GM12865 (cell line): ENCODE measurements around the gene COMT.
"Not testable (repeated sequence)": the region's sequence is repeated elsewhere in the genome, so short reads cannot be mapped to it uniquely, and the experiment has no call there.

Source experiments
- DNase-seq: peaks from one replicate; pipeline ENCODE4 v3.0.0; 2010; ENCODE audit warnings: low read depth
- H3K4me3 ChIP-seq: 2 replicates; pipeline ENCODE4 v1.5.1; 2011; ENCODE audit warnings: mild to moderate bottlenecking, low read depth, low read length, control low read depth
- TF ChIP-seq, protein P1 (sequence below): IDR thresholded peaks from 2 replicates; pipeline ENCODE4 v1.5.1; 2011; ENCODE audit warnings: low read length, control low read depth, low read depth, inconsistent platforms; ENCODE audit not compliant: insufficient read depth; ENCODE audit errors: missing control alignments

Gene COMT

DNA sequence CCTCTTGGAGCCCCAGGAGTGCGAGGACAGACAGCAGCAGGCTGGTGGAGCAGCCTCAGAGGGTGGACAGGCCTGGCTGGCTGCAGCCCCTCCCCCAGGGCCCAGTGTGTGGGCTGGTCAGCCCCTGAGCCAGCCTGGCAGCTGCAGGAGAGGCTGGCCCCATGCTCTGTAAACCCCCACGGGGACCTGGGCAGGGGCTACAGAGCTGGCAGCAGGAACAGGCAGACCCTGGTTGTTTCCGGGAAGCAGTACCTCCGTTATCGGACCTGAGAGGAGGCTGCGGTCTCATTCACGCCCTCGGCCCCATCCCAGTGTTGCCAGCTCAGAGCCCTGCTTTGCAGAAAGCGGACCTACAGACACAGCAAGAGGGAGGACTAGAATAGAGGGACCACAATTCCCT lies 38.5 kb upstream of the COMT start:
- no peak overlapping the region for H3K4me3 ChIP-seq
- DNase-seq = no peak
- TF ChIP-seq, protein P1, sequence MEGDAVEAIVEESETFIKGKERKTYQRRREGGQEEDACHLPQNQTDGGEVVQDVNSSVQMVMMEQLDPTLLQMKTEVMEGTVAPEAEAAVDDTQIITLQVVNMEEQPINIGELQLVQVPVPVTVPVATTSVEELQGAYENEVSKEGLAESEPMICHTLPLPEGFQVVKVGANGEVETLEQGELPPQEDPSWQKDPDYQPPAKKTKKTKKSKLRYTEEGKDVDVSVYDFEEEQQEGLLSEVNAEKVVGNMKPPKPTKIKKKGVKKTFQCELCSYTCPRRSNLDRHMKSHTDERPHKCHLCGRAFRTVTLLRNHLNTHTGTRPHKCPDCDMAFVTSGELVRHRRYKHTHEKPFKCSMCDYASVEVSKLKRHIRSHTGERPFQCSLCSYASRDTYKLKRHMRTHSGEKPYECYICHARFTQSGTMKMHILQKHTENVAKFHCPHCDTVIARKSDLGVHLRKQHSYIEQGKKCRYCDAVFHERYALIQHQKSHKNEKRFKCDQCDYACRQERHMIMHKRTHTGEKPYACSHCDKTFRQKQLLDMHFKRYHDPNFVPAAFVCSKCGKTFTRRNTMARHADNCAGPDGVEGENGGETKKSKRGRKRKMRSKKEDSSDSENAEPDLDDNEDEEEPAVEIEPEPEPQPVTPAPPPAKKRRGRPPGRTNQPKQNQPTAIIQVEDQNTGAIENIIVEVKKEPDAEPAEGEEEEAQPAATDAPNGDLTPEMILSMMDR = no peak

DNA sequence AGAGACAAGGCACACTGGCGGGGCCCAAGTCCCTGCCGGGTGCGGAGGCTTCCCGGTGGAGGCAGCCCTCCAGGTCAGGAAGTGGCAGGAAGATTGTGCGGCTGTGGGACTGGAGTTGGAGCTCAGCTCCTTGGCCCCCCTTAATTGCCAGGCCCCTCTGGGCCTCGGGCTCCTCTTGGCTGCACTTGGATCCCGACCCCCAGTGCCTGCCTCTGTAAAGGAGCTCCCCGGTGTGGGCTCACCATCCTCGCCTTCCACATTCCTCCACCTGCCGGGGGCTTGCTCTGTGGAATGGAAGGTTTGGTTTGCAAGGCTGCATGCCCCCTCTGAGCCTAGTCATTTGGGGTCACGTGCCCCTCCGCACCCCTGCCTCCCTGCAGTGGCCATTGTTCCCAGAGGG lies 38.1 kb upstream of the COMT start:
- TF ChIP-seq, protein P1 = no peak
- DNase-seq = no peak
- H3K4me3 ChIP-seq = no peak overlapping the region

DNA sequence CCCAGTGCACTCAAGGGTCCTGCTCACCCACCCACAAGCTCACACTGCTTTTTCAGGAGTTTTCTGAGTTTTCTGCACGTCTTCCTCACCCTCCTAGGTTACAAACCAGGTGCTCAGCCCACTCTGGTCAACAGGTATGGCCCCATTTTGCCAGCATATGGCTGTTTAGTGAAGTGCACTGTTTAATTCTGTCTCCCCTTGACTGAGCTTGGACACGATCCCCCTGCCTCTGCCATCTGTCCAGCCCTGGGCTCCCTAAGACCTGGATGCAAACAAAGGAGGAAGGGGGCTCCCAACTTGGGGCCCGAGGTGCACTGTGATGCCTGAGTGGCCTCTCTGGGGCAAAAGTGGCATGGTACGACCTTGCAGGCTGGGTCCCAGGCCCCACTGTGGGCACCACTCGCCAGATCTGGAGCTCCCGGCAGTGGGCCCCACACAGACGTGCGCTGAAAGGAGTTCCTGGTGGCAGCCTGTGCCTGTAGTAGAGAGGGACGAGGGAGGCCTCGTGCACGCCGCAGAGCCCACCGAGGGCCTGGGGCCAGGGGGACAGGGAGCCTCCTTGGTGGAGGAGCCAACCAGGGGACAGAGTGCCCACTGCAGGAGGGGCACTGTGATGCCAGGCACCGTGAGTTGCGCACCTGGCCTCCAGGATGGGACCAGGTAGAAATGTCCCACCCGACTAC lies 37.3 kb upstream of the COMT start:
- TF ChIP-seq, protein P1 = no peak
- no peak overlapping the region for H3K4me3 ChIP-seq
- no peak for DNase-seq

DNA sequence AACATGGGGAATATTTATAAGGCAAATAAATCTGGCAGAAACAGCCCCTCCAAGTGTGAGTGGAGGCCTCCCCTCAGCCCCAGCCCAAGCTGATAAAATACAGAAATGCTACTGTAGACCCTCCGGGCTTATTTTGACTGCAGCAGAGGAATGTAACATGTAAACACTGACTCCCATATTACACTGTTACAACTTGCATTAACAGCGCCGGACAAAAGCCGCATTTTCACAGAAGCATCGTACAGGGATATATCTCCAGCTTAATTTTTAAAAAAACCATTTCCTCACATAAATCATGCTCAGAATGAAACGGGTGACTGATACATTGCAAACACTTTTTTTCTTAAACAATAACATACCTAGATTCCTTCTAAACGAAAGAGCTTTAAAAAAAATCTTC lies 36.6 kb upstream of the COMT start:
- DNase-seq = no peak
- TF ChIP-seq, protein P1 = no peak
- no peak overlapping the region for H3K4me3 ChIP-seq

DNA sequence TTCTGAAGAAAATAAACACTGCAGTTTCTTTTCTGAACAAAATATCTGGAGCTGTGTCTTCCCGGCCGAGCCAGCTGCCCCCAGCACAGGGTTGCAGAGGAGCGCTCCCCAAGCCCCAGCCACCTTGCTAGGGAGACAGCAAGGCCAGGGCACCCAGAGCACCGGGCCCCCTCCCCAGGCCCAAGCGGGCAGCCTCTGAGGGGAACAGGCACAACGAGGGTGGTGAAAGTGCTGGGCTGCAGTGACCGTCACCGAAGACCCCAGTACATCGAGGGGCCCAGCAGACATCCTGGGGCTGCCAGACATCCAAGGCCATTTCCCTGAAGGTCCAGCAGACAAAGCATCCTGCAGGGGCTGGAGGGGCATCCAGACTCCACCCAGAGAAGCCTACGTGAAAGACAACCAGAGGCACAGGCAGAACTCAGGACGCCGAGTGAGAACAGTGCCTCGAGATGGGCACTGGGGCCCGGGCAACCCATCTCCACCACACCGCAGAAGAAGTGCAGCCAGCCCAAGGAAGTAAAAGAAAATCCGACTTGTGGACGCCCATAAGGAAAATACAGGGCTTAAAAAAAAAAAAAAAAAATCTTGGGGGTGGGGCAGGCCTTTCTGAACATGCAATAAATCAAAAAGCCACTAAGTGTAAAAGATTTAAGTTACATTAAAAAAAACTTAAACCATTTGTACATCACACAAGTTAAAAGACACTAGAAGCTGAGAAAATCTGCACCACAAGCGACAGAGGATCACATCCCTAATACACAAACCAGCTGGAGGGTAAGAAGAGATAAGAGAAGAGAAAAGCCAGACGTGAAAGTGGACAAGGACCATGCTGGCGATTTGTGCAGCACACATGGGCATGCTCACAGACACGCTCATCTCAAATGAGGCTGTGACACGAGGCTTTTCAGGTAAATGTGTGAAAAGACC lies 36.0 kb upstream of the COMT start:
- H3K4me3 ChIP-seq = no peak overlapping the region
- DNase-seq = no peak
- TF ChIP-seq, protein P1 = no peak

DNA sequence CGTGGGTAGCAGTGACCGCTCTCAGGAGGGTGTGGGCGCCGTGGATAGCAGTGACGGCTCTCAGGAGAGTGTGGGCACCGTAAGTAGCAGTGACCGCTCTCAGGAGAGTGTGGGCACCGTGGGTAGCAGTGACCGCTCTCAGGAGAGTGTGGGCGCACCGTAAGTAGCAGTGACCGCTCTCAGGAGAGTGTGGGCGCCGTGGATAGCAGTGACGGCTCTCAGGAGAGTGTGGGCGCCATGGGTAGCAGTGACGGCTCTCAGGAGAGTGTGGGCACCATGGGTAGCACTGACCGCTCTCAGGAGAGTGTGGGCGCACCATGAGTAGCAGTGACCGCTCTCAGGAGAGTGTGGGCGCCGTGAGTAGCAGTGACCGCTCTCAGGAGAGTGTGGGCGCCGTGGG lies 34.7 kb upstream of the COMT start:
- not testable (repeated sequence) for H3K4me3 ChIP-seq, DNase-seq

DNA sequence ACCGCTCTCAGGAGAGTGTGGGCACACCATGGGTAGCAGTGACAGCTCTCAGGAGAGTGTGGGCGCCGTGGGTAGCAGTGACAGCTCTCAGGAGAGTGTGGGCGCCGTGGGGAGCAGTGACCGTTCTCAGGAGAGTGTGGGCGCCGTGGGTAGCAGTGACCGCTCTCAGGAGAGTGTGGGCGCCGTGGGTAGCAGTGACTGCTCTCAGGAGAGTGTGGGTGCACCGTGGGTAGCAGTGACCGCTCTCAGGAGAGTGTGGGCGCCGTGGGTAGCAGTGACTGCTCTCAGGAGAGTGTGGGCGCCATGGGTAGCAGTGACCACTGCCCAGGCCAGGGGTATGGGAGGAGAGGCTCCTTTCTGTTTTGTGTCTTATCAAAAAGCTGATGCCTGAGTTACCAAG lies 33.7 kb upstream of the COMT start:
- not testable (repeated sequence) for H3K4me3 ChIP-seq, DNase-seq
